HG03520 (cell line): ENCODE results near the gene TTLL11.

ENCODE experiments used
- ATAC-seq: cut with Tn5 transposase; IDR thresholded peaks from one replicate; pipeline ENCODE4 v1.9.1; 2021; ENCODE audit warnings: mild to moderate bottlenecking, moderate library complexity; ENCODE audit not compliant: unreplicated experiment

Gene TTLL11

GRCh38 chr9:121818841-121819427 lies 274.2 kb downstream of the TTLL11 start:
- ATAC-seq = no peak

GRCh38 chr9:121818016-121818661 lies 275.0 kb downstream of the TTLL11 start:
- ATAC-seq = no peak

GRCh38 chr9:121817476-121817875 lies 275.6 kb downstream of the TTLL11 start:
- ATAC-seq = no peak

- no peak for ATAC-seq
These were observed 276.2 kb downstream of the TTLL11 start for GRCh38 chr9:121816845-121817450.

- no peak for ATAC-seq
These were observed 276.7 kb downstream of the TTLL11 start for GRCh38 chr9:121816449-121816817.

GRCh38 chr9:121815546-121816448 lies 277.3 kb downstream of the TTLL11 start:
- no peak for ATAC-seq

- no peak for ATAC-seq
These were observed 278.0 kb downstream of the TTLL11 start for GRCh38 chr9:121815084-121815483.

GRCh38 chr9:121814594-121814993 lies 278.5 kb downstream of the TTLL11 start:
- ATAC-seq = no peak

GRCh38 chr9:121813519-121814210 lies 279.4 kb downstream of the TTLL11 start:
- ATAC-seq = no peak

GRCh38 chr9:121812159-121812735 lies 280.9 kb downstream of the TTLL11 start:
- no peak for ATAC-seq

- no peak for ATAC-seq
These were observed 281.4 kb downstream of the TTLL11 start for GRCh38 chr9:121811751-121812150.

- ATAC-seq = no peak
These were observed 282.0 kb downstream of the TTLL11 start for GRCh38 chr9:121811140-121811539.

- ATAC-seq = no peak
These were observed 282.6 kb downstream of the TTLL11 start for GRCh38 chr9:121810489-121810888.

- ATAC-seq = no peak
These were observed 283.6 kb downstream of the TTLL11 start for GRCh38 chr9:121809356-121810050.

GRCh38 chr9:121808781-121809180 lies 284.3 kb downstream of the TTLL11 start:
- ATAC-seq = no peak

- no peak for ATAC-seq
These were observed 285.3 kb downstream of the TTLL11 start for GRCh38 chr9:121807823-121808278.

GRCh38 chr9:121807069-121807822 lies 285.9 kb downstream of the TTLL11 start:
- no peak for ATAC-seq

GRCh38 chr9:121802753-121803152 lies 290.4 kb downstream of the TTLL11 start:
- no peak for ATAC-seq

GRCh38 chr9:121801579-121801978 lies 291.5 kb downstream of the TTLL11 start:
- ATAC-seq = no peak
